Panc1 (cell line): ENCODE data around the gene ANO1.

ENCODE experiments used
- CTCF ChIP-seq: fragments of 450-650 bp; IDR thresholded peaks from 2 replicates; pipeline ENCODE4 v1.5.1; 2017; ENCODE audit warnings: mild to moderate bottlenecking
- POLR2AphosphoS5 ChIP-seq: IDR thresholded peaks from 2 replicates; pipeline ENCODE4 v1.6.1; 2012; ENCODE audit warnings: mild to moderate bottlenecking, low read depth, low read length, moderate library complexity
- REST ChIP-seq, 2 experiments: IDR thresholded peaks; 2 replicates each; pipeline ENCODE4 v1.6.1; 2011 to 2012; ENCODE audit warnings: low read depth in 2 of 2, control low read depth in 1 of 2, low read length in 1 of 2, mild to moderate bottlenecking in 1 of 2, moderate library complexity in 1 of 2; ENCODE audit not compliant: insufficient read depth in 1 of 2

- peak; percentile 98 for TF ChIP-seq CTCF
- 0 out of 4 replicates have a peak, but pooled peaks of 1 of the 2 experiments have one; percentile 50 for TF ChIP-seq REST (IDR thresholded peaks at IDR 0.05; ENCODE audit: insufficient read depth in 1 of 2, low read depth in 2 of 2, low read length in 1 of 2)
- TF ChIP-seq POLR2AphosphoS5, result no peak
These were observed 113.5 kb downstream of the ANO1 start for GRCh38 chr11:70191495-70192140.
